Activated CD8-positive, alpha-beta T cell treated with anti-CD3 and anti-CD28 coated beads, Interleukin-2, amount 10 ng/mL, durations not matched to agents 7 days and 5 days (primary cell): ENCODE results near the gene ADAMTS17. TPM values are rescaled to one million over a fixed set of nuclear protein-coding genes. Genes with fewer than 3 reads are reported as not detected.
"Not testable (repeated sequence)": the region's sequence is repeated elsewhere in the genome, so short reads cannot be mapped to it uniquely, and the experiment has no call there.

Experiments used
- ATAC-seq: fragments of 150-1000 bp; cut with Tn5 transposase; one replicate; pipeline ENCODE4 v1.10.0; 2021; ENCODE audit warnings: moderate library complexity
- CTCF ChIA-PET: fragments of 350-600 bp; sonication (Branson Sonifier 250); formaldehyde crosslinking; loops from one replicate; lab custom pipeline; 2021; ENCODE audit warnings: antibody characterized with exemption; lab: Charles Lee
- POLR2A ChIA-PET: fragments of 350-600 bp; sonication (Branson Sonifier 250); formaldehyde crosslinking; loops from one replicate; lab custom pipeline; 2021; ENCODE audit warnings: antibody characterized with exemption; lab: Charles Lee
- DNase-seq: peaks from one replicate; pipeline ENCODE4 v3.0.0-alpha.2; 2020
- H3K27ac Mint-ChIP-seq: one replicate; pipeline ENCODE4 v1.8.0; 2021; ENCODE audit warnings: mild to moderate bottlenecking, mixed read lengths
- H3K27me3 Mint-ChIP-seq: one replicate; pipeline ENCODE4 v1.8.0; 2021; ENCODE audit warnings: low read depth, mixed read lengths
- H3K36me3 Mint-ChIP-seq: one replicate; pipeline ENCODE4 v1.8.0; 2021; ENCODE audit warnings: low read depth, mixed read lengths
- H3K4me1 Mint-ChIP-seq: one replicate; pipeline ENCODE4 v1.8.0; 2021; ENCODE audit warnings: low read depth, mixed read lengths
- H3K4me3 Mint-ChIP-seq: one replicate; pipeline ENCODE4 v1.8.0; 2021; ENCODE audit warnings: mild to moderate bottlenecking, mixed read lengths
- H3K9me3 Mint-ChIP-seq: one replicate; pipeline ENCODE4 v1.8.0; 2022; ENCODE audit warnings: mixed read lengths; ENCODE audit not compliant: insufficient read depth
- total RNA-seq, 2 experiments: library from RNA; stranded (reverse); gene quantifications; one replicate each; pipeline ENCODE4 v1.2.3, GENCODE V29; 2021

The ADAMTS17 gene
- total RNA-seq, 2 experiments from 2014 or later, result 5.1 to 6.0 TPM

DNA sequence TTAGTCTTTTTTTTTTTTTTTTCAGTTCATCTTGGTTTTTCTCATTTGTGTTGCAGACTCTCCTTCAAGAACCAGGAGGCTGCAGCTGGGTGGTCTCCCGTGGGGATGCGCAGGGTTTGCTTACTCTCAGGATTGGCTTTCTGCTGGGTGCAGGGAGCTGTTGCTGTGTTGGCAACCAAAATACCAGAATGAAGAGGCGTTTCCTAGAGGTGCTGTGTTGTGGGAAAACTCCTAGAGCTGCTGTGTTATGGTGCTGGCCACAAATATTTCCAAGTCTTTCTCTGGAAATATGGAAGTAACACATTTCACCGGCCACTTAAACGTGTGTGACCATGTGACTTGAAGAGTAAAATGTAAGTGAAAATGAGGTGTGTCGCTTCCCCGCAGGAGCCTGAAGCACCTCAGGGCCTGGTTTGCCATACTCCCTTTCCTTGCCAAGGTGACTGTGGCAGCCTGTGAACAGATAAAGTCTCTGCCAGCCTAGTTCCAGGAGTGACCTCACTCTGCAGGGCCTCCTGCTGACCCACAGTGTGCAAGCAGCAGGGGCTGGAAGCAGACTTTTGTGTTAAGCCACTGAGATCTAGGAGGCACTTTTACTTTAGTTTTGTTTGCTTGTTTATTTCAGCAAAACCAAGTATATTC lies 258.9 kb downstream of the ADAMTS17 start:
- POLR2A ChIA-PET, result no interaction called here
- DNase-seq, result no peak
- no peaks in the 10 kb centered on the region for H3K4me1 Mint-ChIP-seq
- no peak overlapping the region for H3K27ac Mint-ChIP-seq
- H3K4me3 Mint-ChIP-seq, result no peak overlapping the region
- no peak for ATAC-seq
- no peaks in the 10 kb centered on the region for H3K36me3 Mint-ChIP-seq
- no peaks in the 10 kb centered on the region for H3K27me3 Mint-ChIP-seq
- CTCF ChIA-PET, result no interaction called here
- no peaks in the 10 kb centered on the region for H3K9me3 Mint-ChIP-seq

- Mint-ChIP-seq H3K4me3 (no peak overlapping the region), H3K27me3 (no peaks in the 10 kb centered on the region), H3K4me1 (no peaks in the 10 kb centered on the region), H3K27ac (no peak overlapping the region), H3K36me3 (no peaks in the 10 kb centered on the region), H3K9me3 (no peaks in the 10 kb centered on the region)
- DNase-seq (no peak), ATAC-seq (no peak)
- ChIA-PET CTCF (no interaction called here), POLR2A (no interaction called here)
Measured at GRCh38 chr15:100081454-100081853, 260.3 kb downstream of the ADAMTS17 start.

DNA sequence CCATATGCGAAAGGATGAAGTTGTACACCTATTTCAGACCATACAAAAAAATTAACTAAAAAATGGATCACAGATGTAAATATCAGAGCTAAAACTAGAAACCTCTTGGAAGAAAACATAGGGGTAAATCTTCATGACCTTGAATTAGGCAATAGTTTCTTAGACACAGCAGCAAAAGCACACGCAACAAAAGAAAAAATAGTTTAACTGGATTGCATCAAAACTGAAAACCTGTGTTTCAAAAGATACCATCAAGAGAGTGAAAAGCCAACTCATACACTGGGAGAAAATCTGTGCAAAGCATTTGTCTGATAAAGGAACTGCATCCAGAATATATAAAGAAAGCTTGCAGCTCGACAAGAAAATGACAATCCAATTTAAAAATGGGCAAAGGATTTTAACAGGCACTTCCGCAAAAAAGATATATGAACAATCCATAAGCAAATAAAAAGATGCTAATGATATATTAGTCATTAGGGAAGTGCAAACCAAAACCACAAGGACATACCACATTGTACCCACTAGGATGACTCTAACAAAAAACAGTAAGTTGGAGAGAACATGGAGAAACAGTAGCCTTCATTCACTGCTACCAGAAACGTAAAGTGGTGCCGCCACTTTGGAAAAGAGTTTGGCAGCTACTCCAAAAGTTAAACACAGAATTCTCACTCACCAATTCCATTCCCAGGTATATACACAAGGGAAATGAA lies 263.1 kb downstream of the ADAMTS17 start:
- ATAC-seq (no peak), DNase-seq (no peak)
- Mint-ChIP-seq H3K27ac (no peak overlapping the region), H3K27me3 (no peaks in the 10 kb centered on the region), H3K9me3 (no peaks in the 10 kb centered on the region), H3K4me1 (no peaks in the 10 kb centered on the region), H3K36me3 (no peaks in the 10 kb centered on the region), H3K4me3 (no peak overlapping the region)
- ChIA-PET CTCF (no interaction called here), POLR2A (no interaction called here)

GRCh38 chr15:100075229-100075628 lies 266.5 kb downstream of the ADAMTS17 start:
- Mint-ChIP-seq H3K27ac (no peak overlapping the region), H3K27me3 (no peaks in the 10 kb centered on the region), H3K4me3 (no peak overlapping the region), H3K9me3 (no peaks in the 10 kb centered on the region), H3K36me3 (no peaks in the 10 kb centered on the region), H3K4me1 (no peaks in the 10 kb centered on the region)
- DNase-seq (no peak), ATAC-seq (no peak)
- POLR2A ChIA-PET, result no interaction called here
- CTCF ChIA-PET, result no interaction called here

DNA sequence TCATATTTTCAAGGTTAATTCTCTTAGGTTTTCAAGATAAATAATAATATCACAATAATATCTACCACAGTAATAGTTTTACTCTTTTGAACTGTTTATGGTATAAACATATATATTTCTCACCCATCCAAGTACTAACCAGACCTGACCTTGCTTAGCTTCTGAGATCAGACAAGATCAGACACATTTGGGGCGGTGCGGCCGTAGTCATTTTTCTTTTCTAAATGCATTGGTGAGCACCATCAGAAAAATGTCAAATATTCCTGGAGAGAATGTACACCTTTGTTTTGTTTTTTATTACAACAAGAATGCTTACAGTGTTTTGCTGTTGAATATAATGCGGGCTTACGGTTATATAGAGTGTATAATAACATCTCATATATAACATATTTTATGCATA lies 267.8 kb downstream of the ADAMTS17 start:
- Mint-ChIP-seq H3K27ac (no peak overlapping the region), H3K4me1 (no peaks in the 10 kb centered on the region), H3K4me3 (no peak overlapping the region), H3K9me3 (no peaks in the 10 kb centered on the region), H3K27me3 (no peaks in the 10 kb centered on the region), H3K36me3 (no peaks in the 10 kb centered on the region)
- ChIA-PET POLR2A (no interaction called here), CTCF (no interaction called here)
- DNase-seq (no peak), ATAC-seq (no peak)

- H3K4me3 Mint-ChIP-seq, DNase-seq, H3K27me3 Mint-ChIP-seq, H3K4me1 Mint-ChIP-seq, CTCF ChIA-PET, H3K9me3 Mint-ChIP-seq, H3K36me3 Mint-ChIP-seq, ATAC-seq, POLR2A ChIA-PET, H3K27ac Mint-ChIP-seq: not testable (repeated sequence)
Measured at GRCh38 chr15:100066521-100067280, 275.1 kb downstream of the ADAMTS17 start.

- no peak overlapping the region for H3K27ac Mint-ChIP-seq
- CTCF ChIA-PET, result no interaction called here
- POLR2A ChIA-PET, result no interaction called here
- H3K4me1 Mint-ChIP-seq, result no peaks in the 10 kb centered on the region
- H3K9me3 Mint-ChIP-seq, result no peaks in the 10 kb centered on the region
- ATAC-seq, result no peak
- no peaks in the 10 kb centered on the region for H3K36me3 Mint-ChIP-seq
- no peak for DNase-seq
- H3K4me3 Mint-ChIP-seq, result no peak overlapping the region
- H3K27me3 Mint-ChIP-seq, result no peaks in the 10 kb centered on the region
Measured at GRCh38 chr15:100061944-100062343, 279.8 kb downstream of the ADAMTS17 start.

- Mint-ChIP-seq H3K4me1 (no peaks in the 10 kb centered on the region), H3K27me3 (no peaks in the 10 kb centered on the region), H3K36me3 (no peaks in the 10 kb centered on the region), H3K27ac (no peak overlapping the region), H3K4me3 (no peak overlapping the region), H3K9me3 (no peaks in the 10 kb centered on the region)
- ATAC-seq (no peak), DNase-seq (no peak)
- POLR2A ChIA-PET, result no interaction called here
- CTCF ChIA-PET, result no interaction called here
Measured at GRCh38 chr15:100060276-100060926, 281.4 kb downstream of the ADAMTS17 start.

GRCh38 chr15:100059521-100059920 lies 282.3 kb downstream of the ADAMTS17 start:
- ChIA-PET POLR2A (no interaction called here), CTCF (no interaction called here)
- Mint-ChIP-seq H3K9me3 (no peaks in the 10 kb centered on the region), H3K27me3 (no peaks in the 10 kb centered on the region), H3K27ac (no peak overlapping the region), H3K4me3 (no peak overlapping the region), H3K4me1 (no peaks in the 10 kb centered on the region), H3K36me3 (no peaks in the 10 kb centered on the region)
- DNase-seq, result no peak
- ATAC-seq, result no peak

- ChIA-PET POLR2A (no interaction called here), CTCF (no interaction called here)
- Mint-ChIP-seq H3K27me3 (no peaks in the 10 kb centered on the region), H3K4me1 (no peaks in the 10 kb centered on the region), H3K27ac (no peak overlapping the region), H3K9me3 (no peaks in the 10 kb centered on the region), H3K4me3 (no peak overlapping the region), H3K36me3 (no peaks in the 10 kb centered on the region)
- DNase-seq (no peak), ATAC-seq (no peak)
Measured at GRCh38 chr15:100059094-100059493, 282.7 kb downstream of the ADAMTS17 start.

DNA sequence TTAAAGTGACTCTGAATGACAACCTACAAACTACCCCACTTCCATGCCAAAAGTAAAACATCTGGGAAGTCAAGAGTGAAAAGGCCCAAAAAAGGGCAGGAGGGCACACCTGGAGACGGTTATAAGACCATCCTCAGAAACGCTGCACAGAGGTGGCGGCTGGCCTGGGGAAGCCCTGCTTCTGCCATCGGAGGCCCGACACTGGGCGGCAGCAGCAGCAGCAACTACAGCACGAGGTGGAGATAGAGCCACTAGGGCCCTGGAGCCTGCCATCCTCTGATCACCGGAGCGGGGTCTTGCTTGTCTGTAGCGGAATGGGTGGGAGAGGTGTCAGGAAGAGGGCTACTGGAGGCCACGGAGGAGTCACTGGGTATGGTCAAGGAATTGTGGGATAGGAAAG lies 283.3 kb downstream of the ADAMTS17 start:
- ATAC-seq, result no peak
- CTCF ChIA-PET, result no interaction called here

GRCh38 chr15:100057281-100057680 lies 284.5 kb downstream of the ADAMTS17 start:
- Mint-ChIP-seq H3K4me3 (no peak overlapping the region), H3K4me1 (no peaks in the 10 kb centered on the region), H3K36me3 (no peaks in the 10 kb centered on the region), H3K27ac (no peak overlapping the region), H3K27me3 (no peaks in the 10 kb centered on the region), H3K9me3 (no peaks in the 10 kb centered on the region)
- ChIA-PET POLR2A (no interaction called here), CTCF (no interaction called here)
- no peak for DNase-seq
- ATAC-seq, result no peak

More for the DNA sequence above, 283.3 kb downstream of the ADAMTS17 start:
- H3K4me1 Mint-ChIP-seq, result no peaks in the 10 kb centered on the region
- no peak overlapping the region for H3K4me3 Mint-ChIP-seq
- POLR2A ChIA-PET, result no interaction called here
- no peak overlapping the region for H3K27ac Mint-ChIP-seq
- H3K36me3 Mint-ChIP-seq, result no peaks in the 10 kb centered on the region
- H3K27me3 Mint-ChIP-seq, result no peaks in the 10 kb centered on the region
- DNase-seq, result no peak
- H3K9me3 Mint-ChIP-seq, result no peaks in the 10 kb centered on the region
